Measurements from ENCODE around the gene BMP2K.
"Not testable (repeated sequence)": the region's sequence is repeated elsewhere in the genome, so short reads cannot be mapped to it uniquely, and the experiment has no call there.

Gene BMP2K

GRCh38 chr4:78846258-78846657 lies 70.1 kb downstream of the BMP2K start:
- in situ Hi-C loops (cut with MboI; ENCODE audit: low sequenced_read_pairs) = no loop called here

GRCh38 chr4:78862314-78862737 lies 86.2 kb downstream of the BMP2K start:
- in situ Hi-C loops (cut with MboI; ENCODE audit: low sequenced_read_pairs) = loop anchor here (10.0 kb wide), 1 partner anchor 248 kb away; no protein-coding TSS in a partner anchor

GRCh38 chr4:78863254-78863869 lies 87.2 kb downstream of the BMP2K start:
- in situ Hi-C loops (cut with MboI; ENCODE audit: low sequenced_read_pairs) = loop anchor here (10.0 kb wide), 1 partner anchor 249 kb away; no protein-coding TSS in a partner anchor

- in situ Hi-C loops (cut with MboI; ENCODE audit: low sequenced_read_pairs) = loop anchor here (10.0 kb wide), 1 partner anchor 249 kb away; no protein-coding TSS in a partner anchor
These were observed 87.8 kb downstream of the BMP2K start for GRCh38 chr4:78863991-78864390.

- in situ Hi-C loops (cut with MboI; ENCODE audit: low sequenced_read_pairs) = loop anchor here (10.0 kb wide), 1 partner anchor 250 kb away; no protein-coding TSS in a partner anchor
These were observed 88.4 kb downstream of the BMP2K start for GRCh38 chr4:78864405-78865024.

- in situ Hi-C loops (cut with MboI; ENCODE audit: low sequenced_read_pairs) = loop anchor here (10.0 kb wide), 1 partner anchor 251 kb away; no protein-coding TSS in a partner anchor
These were observed 89.3 kb downstream of the BMP2K start for GRCh38 chr4:78865451-78865850.

- in situ Hi-C loops (cut with MboI; ENCODE audit: low sequenced_read_pairs) = loop anchor here (10.0 kb wide), 1 partner anchor 254 kb away; no protein-coding TSS in a partner anchor
These were observed 92.6 kb downstream of the BMP2K start for GRCh38 chr4:78868712-78869111.

GRCh38 chr4:78870056-78870455 lies 93.9 kb downstream of the BMP2K start:
- in situ Hi-C loops (cut with MboI; ENCODE audit: low sequenced_read_pairs) = no loop called here

- in situ Hi-C loops (cut with MboI; ENCODE audit: low sequenced_read_pairs) = no loop called here
These were observed 100.6 kb downstream of the BMP2K start for GRCh38 chr4:78876568-78877320.

GRCh38 chr4:78878031-78878430 lies 101.9 kb downstream of the BMP2K start:
- in situ Hi-C loops (cut with MboI; ENCODE audit: low sequenced_read_pairs) = no loop called here

- in situ Hi-C loops (cut with MboI; ENCODE audit: low sequenced_read_pairs) = no loop called here
These were observed 104.8 kb downstream of the BMP2K start for GRCh38 chr4:78880874-78881492.

- in situ Hi-C loops (cut with MboI; ENCODE audit: low sequenced_read_pairs) = no loop called here
These were observed 109.4 kb downstream of the BMP2K start for GRCh38 chr4:78885598-78885997.

- in situ Hi-C loops (cut with MboI; ENCODE audit: low sequenced_read_pairs) = no loop called here
These were observed 113.8 kb downstream of the BMP2K start for GRCh38 chr4:78889955-78890354.

- in situ Hi-C loops (cut with MboI; ENCODE audit: low sequenced_read_pairs) = no loop called here
These were observed 123.2 kb downstream of the BMP2K start for GRCh38 chr4:78899302-78899701.

- in situ Hi-C loops (cut with MboI; ENCODE audit: low sequenced_read_pairs) = no loop called here
These were observed 125.7 kb downstream of the BMP2K start for GRCh38 chr4:78901882-78902281.

GRCh38 chr4:78902298-78902697 lies 126.1 kb downstream of the BMP2K start:
- in situ Hi-C loops (cut with MboI; ENCODE audit: low sequenced_read_pairs) = no loop called here

- in situ Hi-C loops (cut with MboI; ENCODE audit: low sequenced_read_pairs) = no loop called here
These were observed 128.0 kb downstream of the BMP2K start for GRCh38 chr4:78904143-78904542.

- in situ Hi-C loops (cut with MboI; ENCODE audit: low sequenced_read_pairs) = no loop called here
These were observed 131.5 kb downstream of the BMP2K start for GRCh38 chr4:78907638-78908037.

- in situ Hi-C loops (cut with MboI; ENCODE audit: low sequenced_read_pairs) = not testable (repeated sequence)
These were observed 132.8 kb downstream of the BMP2K start for GRCh38 chr4:78908974-78909373.

- in situ Hi-C loops (cut with MboI; ENCODE audit: low sequenced_read_pairs) = no loop called here
These were observed 134.5 kb downstream of the BMP2K start for GRCh38 chr4:78910612-78911011.

- in situ Hi-C loops (cut with MboI; ENCODE audit: low sequenced_read_pairs) = no loop called here
These were observed 146.1 kb downstream of the BMP2K start for GRCh38 chr4:78922207-78922606.
